IMR-90 (cell line): ENCODE results near the gene CCDC167. TPM values are rescaled to one million over a fixed set of nuclear protein-coding genes. Genes with fewer than 3 reads are reported as not detected.

ENCODE experiments used
- ATAC-seq: fragments of 200-7000 bp; cut with Tn5 transposase; 2 replicates; pipeline ENCODE4 v1.9.1; 2020; ENCODE audit warnings: low read depth, mild to moderate bottlenecking, moderate library complexity
- BruUV-seq: library from RNA; stranded (reverse); fragments of 400-500 nt; replicated peaks from 2 replicates; lab custom pipeline; 2021; lab: Mats Ljungman, UMichigan
- CTCF ChIA-PET: fragments of 300-600 bp; formaldehyde crosslinking; extraction: SDS; loops from one replicate; lab custom pipeline; 2021; ENCODE audit warnings: antibody characterized with exemption; lab: Yijun Ruan, JAX
- POLR2A ChIA-PET: fragments of 300-600 bp; sonication (Branson Sonifier 250); formaldehyde crosslinking; loops from one replicate; lab custom pipeline; 2022; ENCODE audit warnings: antibody characterized with exemption; ENCODE audit not compliant: unreplicated experiment; lab: Charles Lee
- DNase-seq: peaks from one replicate; pipeline ENCODE4 v3.0.0; 2013
- H2AFZ ChIP-seq: replicated peaks from 2 replicates; pipeline ENCODE3; 2013; ENCODE audit warnings: low read length, mild to moderate bottlenecking; ENCODE audit not compliant: poor library complexity
- H2AK5ac ChIP-seq: 2 replicates; pipeline ENCODE4 v1.6.1; 2013; ENCODE audit warnings: low read depth, low read length, inconsistent platforms
- H2AK9ac ChIP-seq: replicated peaks from 2 replicates; pipeline ENCODE3; 2013; ENCODE audit warnings: mild to moderate bottlenecking, low read depth, low read length, moderate library complexity; ENCODE audit not compliant: poor library complexity
- H2BK120ac ChIP-seq: 2 replicates; pipeline ENCODE4 v1.6.1; 2013; ENCODE audit warnings: low read depth, low read length, inconsistent platforms
- H2BK15ac ChIP-seq: 3 replicates; pipeline ENCODE4 v1.6.1; 2013; ENCODE audit warnings: low read depth, low read length, inconsistent platforms
- H2BK20ac ChIP-seq: 2 replicates; pipeline ENCODE4 v1.6.1; 2013; ENCODE audit warnings: low read depth, mild to moderate bottlenecking, inconsistent platforms, low read length, moderate library complexity
- H2BK5ac ChIP-seq: 2 replicates; pipeline ENCODE4 v1.6.1; 2013; ENCODE audit warnings: mild to moderate bottlenecking, low read depth, low read length, inconsistent platforms; ENCODE audit not compliant: poor library complexity, severe bottlenecking
- H3K14ac ChIP-seq: replicated peaks from 2 replicates; pipeline ENCODE4 v1.6.1; 2013; ENCODE audit warnings: low read depth, low read length, inconsistent platforms
- H3K18ac ChIP-seq: 2 replicates; pipeline ENCODE4 v1.6.1; 2013; ENCODE audit warnings: low read depth, low read length, control low read depth
- H3K23ac ChIP-seq: 2 replicates; pipeline ENCODE4 v1.6.1; 2013; ENCODE audit warnings: low read depth, low read length, inconsistent platforms
- H3K27ac ChIP-seq: 2 replicates; pipeline ENCODE4 v1.5.1; 2013; ENCODE audit warnings: mild to moderate bottlenecking, control low read depth, low read length; ENCODE audit not compliant: insufficient read depth
- H3K27me3 ChIP-seq: 2 replicates; pipeline ENCODE4 v1.6.1; 2013; ENCODE audit warnings: low read length; ENCODE audit not compliant: control insufficient read depth, insufficient read depth
- H3K36me3 ChIP-seq: 2 replicates; pipeline ENCODE4 v1.6.1; 2013; ENCODE audit warnings: low read length, mixed read lengths; ENCODE audit not compliant: control insufficient read depth, insufficient read depth
- H3K4ac ChIP-seq: 2 replicates; pipeline ENCODE4 v1.6.1; 2013; ENCODE audit warnings: low read depth, low read length, inconsistent platforms
- H3K4me1 ChIP-seq: 2 replicates; pipeline ENCODE4 v1.6.1; 2013; ENCODE audit warnings: low read length, mixed read lengths; ENCODE audit not compliant: control insufficient read depth, insufficient read depth
- H3K4me2 ChIP-seq: 2 replicates; pipeline ENCODE4 v1.6.1; 2013; ENCODE audit warnings: low read depth, mild to moderate bottlenecking, control low read depth, low read length, moderate library complexity
- H3K4me3 ChIP-seq: 2 replicates; pipeline ENCODE4 v1.5.1; 2013; ENCODE audit warnings: low read depth, mild to moderate bottlenecking, control low read depth, low read length, moderate library complexity; ENCODE audit not compliant: insufficient read depth
- H3K56ac ChIP-seq: 2 replicates; pipeline ENCODE4 v1.6.1; 2013; ENCODE audit warnings: low read length, inconsistent platforms; ENCODE audit not compliant: insufficient read depth; ENCODE audit errors: extremely low read depth
- H3K79me1 ChIP-seq, 2 experiments: 2 replicates each; pipeline ENCODE4 v1.6.1; 2013; ENCODE audit warnings: low read length in 2 of 2, inconsistent platforms in 1 of 2, low read depth in 1 of 2
- H3K9ac ChIP-seq: 2 replicates; pipeline ENCODE4 v1.6.1; 2013; ENCODE audit warnings: low read depth, low read length, control low read depth
- H3K9me1 ChIP-seq: 2 replicates; pipeline ENCODE4 v1.6.1; 2013; ENCODE audit warnings: low read length, inconsistent platforms; ENCODE audit not compliant: insufficient read depth
- H3K9me3 ChIP-seq: 2 replicates; pipeline ENCODE4 v1.6.1; 2013; ENCODE audit warnings: low read length; ENCODE audit not compliant: control insufficient read depth, insufficient read depth
- H4K20me1 ChIP-seq: 2 replicates; pipeline ENCODE4 v1.6.1; 2013; ENCODE audit warnings: low read length, inconsistent platforms; ENCODE audit not compliant: insufficient read depth
- H4K5ac ChIP-seq: 2 replicates; pipeline ENCODE4 v1.6.1; 2013; ENCODE audit warnings: mild to moderate bottlenecking, low read depth, low read length, control low read depth
- H4K8ac ChIP-seq, 2 experiments: 2 replicates each; pipeline ENCODE4 v1.6.1; 2013; ENCODE audit warnings: low read depth in 2 of 2, low read length in 2 of 2, control low read depth in 1 of 2, inconsistent platforms in 1 of 2
- H4K91ac ChIP-seq: 2 replicates; pipeline ENCODE4 v1.6.1; 2013; ENCODE audit warnings: low read depth, low read length, inconsistent platforms; ENCODE audit not compliant: insufficient read depth
- BHLHE40 ChIP-seq: fragments of 150-350 bp; IDR thresholded peaks from 2 replicates; pipeline ENCODE4 v1.6.1; 2016; ENCODE audit warnings: mild to moderate bottlenecking, low read depth, low read length
- CHD1 ChIP-seq: IDR thresholded peaks from 2 replicates; pipeline ENCODE4 v1.6.1; 2012; ENCODE audit warnings: low read depth, low read length, improper control_type of control experiment
- CTCF ChIP-seq: conservative IDR thresholded peaks from 2 replicates; pipeline ENCODE4 v1.5.1; 2012; ENCODE audit warnings: mild to moderate bottlenecking, low read depth, low read length, improper control_type of control experiment
- RCOR1 ChIP-seq: IDR thresholded peaks from 2 replicates; pipeline ENCODE4 v1.6.1; 2012; ENCODE audit warnings: mild to moderate bottlenecking, low read length, improper control_type of control experiment; ENCODE audit not compliant: insufficient replicate concordance
- RFX5 ChIP-seq: IDR thresholded peaks from 2 replicates; pipeline ENCODE4 v1.8.0; 2012; ENCODE audit warnings: low read depth, mild to moderate bottlenecking, low read length, moderate library complexity
- USF2 ChIP-seq: fragments of 150-350 bp; IDR thresholded peaks from 2 replicates; pipeline ENCODE4 v1.6.1; 2017; ENCODE audit warnings: mild to moderate bottlenecking, antibody characterized with exemption, low read length, low read depth
- dilution Hi-C: fragments of 300-500 bp; cut with HindIII; formaldehyde crosslinking; loops from one replicate; pipeline ENCODE4 v1.14.3; 2018; ENCODE audit warnings: low sequenced_read_pairs; ENCODE audit not compliant: unreplicated experiment
- in situ Hi-C: fragments of 300-500 bp; cut with MboI; formaldehyde crosslinking; loops from 3 replicates; pipeline ENCODE4 v1.14.3; 2019; ENCODE audit warnings: low sequenced_read_pairs, inconsistent platforms, mixed read lengths
- intact Hi-C: fragments of 100-400 bp; cut with micrococcal nuclease; formaldehyde crosslinking; loops from 2 replicates; pipeline ENCODE4 v1.10.0; 2022
- polyA plus RNA-seq, 3 experiments: library from polyadenylated mRNA; depleted of rRNA; stranded (reverse); fragments of >200 nt; gene quantifications; 2 replicates each; pipeline ENCODE4 v1.2.3, GENCODE V29; 2012; ENCODE audit warnings: low replicate concordance in 1 of 3
- total RNA-seq: library from RNA; depleted of rRNA; stranded (reverse); fragments of >200 nt; gene quantifications from 2 replicates; pipeline ENCODE4 v1.2.3, GENCODE V29; 2012

The CCDC167 gene
- total and polyA plus RNA-seq, 2 of the 4 experiments (the other 2 are of a cell fraction): 35.8 to 96.8 TPM

GRCh38 chr6:37473364-37474095, 26.2 kb downstream of the CCDC167 start (continued):
- TF ChIP-seq CTCF: no peak

- CTCF ChIA-PET: no interaction called here
- in situ Hi-C loops: no loop called here
Measured at GRCh38 chr6:37467718-37468117, 32.0 kb downstream of the CCDC167 start.

More at GRCh38 chr6:37467718-37468117, 32.0 kb downstream of the CCDC167 start:
- H3K36me3 ChIP-seq: peaks cover 25% of the 10 kb centered on the region
- H4K20me1 ChIP-seq: no peaks in the 10 kb centered on the region
- no peak overlapping the region for H3K9ac ChIP-seq
- POLR2A ChIA-PET: no interaction called here
- no peak overlapping the region for H2BK5ac ChIP-seq
- no peak overlapping the region for H2AK9ac ChIP-seq
- no peaks in the 10 kb centered on the region for H3K9me1 ChIP-seq
- no peak overlapping the region for H3K4me3 ChIP-seq
- no peak overlapping the region for H3K27ac ChIP-seq
- no peak for ATAC-seq
- no peak overlapping the region for H4K8ac ChIP-seq
- H3K9me3 ChIP-seq: peaks cover 3% of the 10 kb centered on the region; the same call in 1 of the 2 replicates
- no TSS peak for BruUV-seq
- no peak overlapping the region for H3K4me2 ChIP-seq
- no peak overlapping the region for H2BK20ac ChIP-seq
- H3K79me1 ChIP-seq: 0 out of 4 replicates have a peak, but pooled peaks cover 0 to 2% of the 10 kb centered on the region in 2 experiments
- H2BK120ac ChIP-seq: no peak overlapping the region
- no peak overlapping the region for H3K56ac ChIP-seq
- H2BK15ac ChIP-seq: no peak overlapping the region
- intact Hi-C loops: no loop called here
- H3K14ac ChIP-seq: no peak overlapping the region
- H3K4ac ChIP-seq: no peak overlapping the region
- dilution Hi-C loops: no loop called here
- no peak overlapping the region for H2AFZ ChIP-seq
- no peak for DNase-seq
- no peak overlapping the region for H3K18ac ChIP-seq
- no peak overlapping the region for H2AK5ac ChIP-seq
- no peaks in the 10 kb centered on the region for H3K27me3 ChIP-seq
- no peak for TF ChIP-seq RCOR1
- TF ChIP-seq RFX5: no peak
- TF ChIP-seq CHD1: no peak
- no peak for TF ChIP-seq BHLHE40
- TF ChIP-seq USF2: no peak
- no peaks in the 10 kb centered on the region for H3K4me1 ChIP-seq
- no peak overlapping the region for H4K91ac ChIP-seq
- H4K5ac ChIP-seq: no peak overlapping the region
- H3K23ac ChIP-seq: no peak overlapping the region
